HepG2 (cell line): Measurements from ENCODE around the gene PIN4. TPM values are rescaled to one million over a fixed set of nuclear protein-coding genes. Genes with fewer than 3 reads are reported as not detected.

Source experiments
- ATAC-seq: fragments of 200-7000 bp; cut with Tn5 transposase; 3 replicates; pipeline ENCODE4 v1.9.1; 2020; ENCODE audit warnings: mild to moderate bottlenecking, moderate library complexity
- BruUV-seq: library from RNA; stranded (reverse); fragments of 400-500 nt; replicated peaks from 2 replicates; lab custom pipeline; 2021; lab: Mats Ljungman, UMichigan
- CTCF ChIA-PET: fragments of 300-600 bp; formaldehyde crosslinking; extraction: SDS; loops from one replicate; lab custom pipeline; 2021; ENCODE audit warnings: low total read pairs, inconsistent platforms, low intra/inter-chr PET ratio; lab: Yijun Ruan, JAX
- POLR2A ChIA-PET: fragments of 350-600 bp; sonication (Branson Sonifier 250); formaldehyde crosslinking; loops from one replicate; lab custom pipeline; 2020; ENCODE audit warnings: antibody characterized with exemption, inconsistent platforms; lab: Yijun Ruan, JAX
- DNase-seq: peaks from one replicate; pipeline ENCODE4 v3.0.0-alpha.2; 2015; ENCODE audit warnings: low spot score
- FAIRE-seq: peaks from 3 replicates; lab custom pipeline; 2011; peaks lifted over from hg19 to GRCh38; lab: Jason Lieb, UNC
- H2AFZ ChIP-seq: one replicate; pipeline ENCODE4 v1.6.1; 2011; ENCODE audit warnings: low read length, inconsistent platforms
- H3K27ac ChIP-seq: fragments of 300-600 bp; 3 replicates; pipeline ENCODE4 v1.8.0; 2011; ENCODE audit warnings: mixed run types, mild to moderate bottlenecking, mixed read lengths, low read length, inconsistent platforms; ENCODE audit not compliant: insufficient read depth; ENCODE audit errors: extremely low read length
- H3K27me3 ChIP-seq, 2 experiments: fragments of 200-600 bp in 1 of 2; 2 replicates in 1 of 2; 3 replicates in 1 of 2; pipeline versions ENCODE4 v1.6.0 to v1.8.0; 2011; ENCODE audit warnings: low read length in 2 of 2, mild to moderate bottlenecking in 2 of 2, moderate library complexity in 2 of 2, inconsistent platforms in 1 of 2; ENCODE audit not compliant: insufficient read depth in 2 of 2, control insufficient read depth in 1 of 2
- H3K36me3 ChIP-seq, 2 experiments: fragments of 200-600 bp in 1 of 2; replicated peaks in 1 of 2; 2 replicates in 1 of 2; 3 replicates in 1 of 2; pipeline versions ENCODE4 v1.5.1 to v1.8.0; 2011; ENCODE audit warnings: low read length in 2 of 2, inconsistent platforms in 1 of 2; ENCODE audit not compliant: insufficient read depth in 2 of 2, control insufficient read depth in 1 of 2
- H3K4me1 ChIP-seq: 2 replicates; pipeline ENCODE4 v1.5.1; 2012; ENCODE audit warnings: low read length, inconsistent platforms; ENCODE audit not compliant: insufficient read depth
- H3K4me2 ChIP-seq: 2 replicates; pipeline ENCODE4 v1.6.0; 2011; ENCODE audit warnings: low read depth, low read length, inconsistent platforms
- H3K4me3 ChIP-seq, 3 experiments: fragments of 200-600 bp in 1 of 3; sonication (generic), shearing (Covaris generic) in 1 of 3; replicated peaks in 1 of 3; 2 replicates each; pipeline ENCODE4 v1.5.1; 2011 to 2016; ENCODE audit warnings: low read length in 3 of 3, inconsistent platforms in 2 of 3, low read depth in 2 of 3, mild to moderate bottlenecking in 2 of 3, control low read depth in 1 of 3, mixed read lengths in 1 of 3; ENCODE audit not compliant: insufficient read depth in 1 of 3
- H3K79me2 ChIP-seq: one replicate; pipeline ENCODE4 v1.6.1; 2011; ENCODE audit warnings: low read length, inconsistent platforms; ENCODE audit not compliant: insufficient read depth
- H3K9ac ChIP-seq: 2 replicates; pipeline ENCODE4 v1.6.0; 2011; ENCODE audit warnings: mild to moderate bottlenecking, low read depth, low read length, inconsistent platforms; ENCODE audit not compliant: insufficient read depth
- H3K9me3 ChIP-seq: 2 replicates; pipeline ENCODE4 v1.5.1; 2012; ENCODE audit warnings: mild to moderate bottlenecking, low read length
- H4K20me1 ChIP-seq: 2 replicates; pipeline ENCODE4 v1.6.0; 2011; ENCODE audit warnings: inconsistent platforms, mild to moderate bottlenecking, low read length, moderate library complexity; ENCODE audit not compliant: insufficient read depth
- ATM ChIP-seq: fragments of 450-650 bp; IDR thresholded peaks from 2 replicates; pipeline ENCODE4 v1.7.1; 2017; ENCODE audit warnings: mild to moderate bottlenecking, borderline replicate concordance
- E2F1 ChIP-seq: sonication (generic); formaldehyde crosslinking; IDR thresholded peaks from 2 replicates; pipeline ENCODE4 v1.5.0; 2020; ENCODE audit warnings: missing genetic modification reagents
- ESRRA ChIP-seq: sonication (generic); formaldehyde crosslinking; IDR thresholded peaks from 2 replicates; pipeline ENCODE4 v1.5.1; 2020; ENCODE audit warnings: mild to moderate bottlenecking, low read depth, missing genetic modification reagents
- GLMP ChIP-seq: sonication (generic); formaldehyde crosslinking; IDR thresholded peaks from 2 replicates; pipeline ENCODE4 v1.9.0; 2021; ENCODE audit warnings: missing genetic modification reagents, mild to moderate bottlenecking, borderline replicate concordance
- KDM1A ChIP-seq: IDR thresholded peaks from 2 replicates; pipeline ENCODE4 v1.6.1; 2016; ENCODE audit warnings: missing compliant biosample characterization
- NFYB ChIP-seq: sonication (generic); formaldehyde crosslinking; IDR thresholded peaks from 2 replicates; pipeline ENCODE4 v1.4.0; 2020; ENCODE audit warnings: missing genetic modification reagents
- ZMYM3 ChIP-seq: sonication (generic); formaldehyde crosslinking; IDR thresholded peaks from 2 replicates; pipeline ENCODE4 v1.5.1; 2020; ENCODE audit warnings: mild to moderate bottlenecking, missing genetic modification reagents
- ZNF629 ChIP-seq: sonication (generic); formaldehyde crosslinking; conservative IDR thresholded peaks from 2 replicates; pipeline ENCODE4 v1.5.0; 2020; ENCODE audit warnings: missing genetic modification reagents
- ZNF792 ChIP-seq: IDR thresholded peaks from 2 replicates; pipeline ENCODE4 v1.6.1; 2016
- WGBS: methylation state at CpG from one replicate; pipeline ENCODE4 v1.1.6; 2017; ENCODE audit warnings: low lambda C conversion rate; 5-methylcytosine and 5-hydroxymethylcytosine counted together
- in situ Hi-C: cut with HindIII; loops from 2 replicates; pipeline ENCODE4 v1.10.0; 2017; ENCODE audit warnings: low pct_unique_long_range_greater_than_20kb; ENCODE audit not compliant: extremely low pct_ligation_motif_present
- intact Hi-C: fragments of 100-400 bp; cut with micrococcal nuclease; formaldehyde crosslinking; loops from one replicate; pipeline ENCODE4 v1.10.0; 2022; ENCODE audit not compliant: unreplicated experiment
- polyA plus RNA-seq, 8 experiments: library from polyadenylated mRNA; depleted of rRNA in 3 of 8; stranded (reverse) in 7 of 8; unstranded in 1 of 8; fragments of >200 nt; fragmentation: Illumina TruSeq in 4 of 8; extraction: Trizol in 4 of 8; gene quantifications; 2 replicates each; pipeline versions ENCODE4 v1.2.1 to v1.2.3, GENCODE V29; 2011 to 2016; ENCODE audit warnings: low read depth in 4 of 8, missing spikeins in 1 of 8, mixed read lengths in 1 of 8; ENCODE audit not compliant: insufficient read depth in 1 of 8
- total RNA-seq, 5 experiments: library from RNA; depleted of rRNA; stranded (reverse); fragments of >200 nt; fragmentation: Illumina TruSeq; extraction: Trizol; gene quantifications; 2 replicates each; pipeline ENCODE4 v1.2.3, GENCODE V29; 2016; ENCODE audit warnings: low read depth in 1 of 5

PIN4 gene
- total and polyA plus RNA-seq, 2 of the 13 experiments (the other 11 are each of a cell fraction or from before 2014, with no cell fraction given) = 12.6 to 29.5 TPM

- intact Hi-C loops = no loop called here
- Histone ChIP-seq H3K36me3 (no peaks in the 10 kb centered on the region), H2AFZ (no peak overlapping the region), H3K79me2 (peaks cover 4% of the 10 kb centered on the region), H3K27me3 (no peaks in the 10 kb centered on the region), H3K4me1 (no peaks in the 10 kb centered on the region), H3K4me3 (no peak overlapping the region), H3K27ac (no peak overlapping the region), H3K9me3 (no peaks in the 10 kb centered on the region), H3K4me2 (no peak overlapping the region), H3K9ac (no peak overlapping the region), H4K20me1 (no peaks in the 10 kb centered on the region)
- no TSS peak for BruUV-seq
- ATAC-seq (no peak), FAIRE-seq (no peak), DNase-seq (no peak)
- in situ Hi-C loops = no loop called here
- CTCF ChIA-PET = no interaction called here
- POLR2A ChIA-PET = no interaction called here
- WGBS = 0% methylated on average over 2 of the region's 2 CpGs
- TF ChIP-seq E2F1 (CRISPR knock-in tag) = no peak
- TF ChIP-seq, all 625 proteins: peak for 0
Measured at GRCh38 chrX:72176981-72177380, 4.6 kb upstream of the PIN4 start.

- Histone ChIP-seq H3K4me1 (peaks cover 13% of the 10 kb centered on the region), H3K27ac (peak overlapping the region; percentile 88), H3K79me2 (peaks cover 16% of the 10 kb centered on the region), H3K9ac (peak overlapping the region; percentile 94), H3K27me3 (no peaks in the 10 kb centered on the region), H3K4me3 (peak overlapping the region in 2 of 3 experiments; percentile 83 to 85; a peak in 2 of 6 replicates), H3K4me2 (peak overlapping the region; percentile 68), H3K36me3 (no peaks in the 10 kb centered on the region), H4K20me1 (no peaks in the 10 kb centered on the region), H2AFZ (peak overlapping the region; percentile 63), H3K9me3 (no peaks in the 10 kb centered on the region)
- WGBS = 0% methylated on average over 1 of the region's 1 CpG
- FAIRE-seq (no peak), ATAC-seq (no peak), DNase-seq (no peak)
- ChIA-PET POLR2A (interaction anchor here (1.1 to 1.6 kb wide), 3 partner anchors 58 to 391 kb away, joined by 3 to 8 read pairs (median 4); partner anchors contain the start of genes ERCC6L and RPS4X), CTCF (no interaction called here)
- BruUV-seq = no TSS peak
- TF ChIP-seq ZNF792 (CRISPR knock-in tag) (no peak), ZMYM3 (CRISPR knock-in tag) (peak; percentile 56), GLMP (no peak), ESRRA (CRISPR knock-in tag) (0 out of 2 replicates have a peak, but pooled peaks have one; percentile 29), ZNF629 (CRISPR knock-in tag) (peak; percentile 93), KDM1A (CRISPR knock-in tag) (0 out of 2 replicates have a peak, but pooled peaks have one; percentile 57), NFYB (CRISPR knock-in tag) (no peak), ATM (no peak)
- in situ Hi-C loops = no loop called here
- intact Hi-C loops = loop anchor here (10.0 kb wide), 1 partner anchor 54 kb away; the partner anchor contains the start of gene ERCC6L
Measured at GRCh38 chrX:72180539-72180938, 1.0 kb upstream of the PIN4 start.
